Astrocyte (in vitro differentiated cells and primary cell): ENCODE data around the gene APC2. TPM values are rescaled to one million over a fixed set of nuclear protein-coding genes. Genes with fewer than 3 reads are reported as not detected.

Experiments
- DNase-seq: peaks from one replicate; pipeline ENCODE4 v3.0.0-alpha.2; 2010; ENCODE audit warnings: low read depth
- FAIRE-seq: peaks from 2 replicates; lab custom pipeline; 2011; peaks lifted over from hg19 to GRCh38; lab: Jason Lieb, UNC
- H2AFZ ChIP-seq: 2 replicates; pipeline ENCODE4 v1.6.0; 2012; ENCODE audit warnings: low read depth, low read length, inconsistent platforms
- H3K27ac ChIP-seq: 2 replicates; pipeline ENCODE4 v1.5.1; 2011; ENCODE audit warnings: low read depth, low read length, inconsistent platforms
- H3K27me3 ChIP-seq: 2 replicates; pipeline ENCODE4 v1.6.0; 2011; ENCODE audit warnings: low read length, inconsistent platforms; ENCODE audit not compliant: insufficient read depth
- H3K36me3 ChIP-seq: 2 replicates; pipeline ENCODE4 v1.5.1; 2011; ENCODE audit warnings: low read length, inconsistent platforms; ENCODE audit not compliant: insufficient read depth
- H3K4me1 ChIP-seq: 2 replicates; pipeline ENCODE4 v1.5.1; 2011; ENCODE audit warnings: low read length, inconsistent platforms; ENCODE audit not compliant: insufficient read depth
- H3K4me2 ChIP-seq: 2 replicates; pipeline ENCODE4 v1.6.0; 2012; ENCODE audit warnings: low read length, inconsistent platforms
- H3K4me3 ChIP-seq: 2 replicates; pipeline ENCODE4 v1.5.1; 2011; ENCODE audit warnings: low read depth, mild to moderate bottlenecking, low read length, inconsistent platforms; ENCODE audit not compliant: insufficient read depth
- H3K79me2 ChIP-seq: 2 replicates; pipeline ENCODE4 v1.6.0; 2012; ENCODE audit warnings: mild to moderate bottlenecking, low read length, inconsistent platforms; ENCODE audit not compliant: insufficient read depth
- H3K9ac ChIP-seq: 2 replicates; pipeline ENCODE4 v1.6.0; 2012; ENCODE audit warnings: mild to moderate bottlenecking, low read length, inconsistent platforms
- H3K9me3 ChIP-seq: 2 replicates; pipeline ENCODE4 v1.5.1; 2012; ENCODE audit warnings: low read depth, mild to moderate bottlenecking, low read length, inconsistent platforms; ENCODE audit not compliant: insufficient read depth
- H4K20me1 ChIP-seq: 2 replicates; pipeline ENCODE4 v1.6.0; 2012; ENCODE audit warnings: low read length, inconsistent platforms; ENCODE audit not compliant: insufficient read depth
- H3K27ac Mint-ChIP-seq: one replicate; pipeline ENCODE4 v1.8.0; 2021; ENCODE audit warnings: mild to moderate bottlenecking, mixed read lengths; ENCODE audit not compliant: unreplicated experiment
- H3K27me3 Mint-ChIP-seq: one replicate; pipeline ENCODE4 v1.8.0; 2021; ENCODE audit warnings: low read depth, mixed read lengths; ENCODE audit not compliant: unreplicated experiment
- H3K36me3 Mint-ChIP-seq: one replicate; pipeline ENCODE4 v1.8.0; 2021; ENCODE audit warnings: low read depth, mixed read lengths; ENCODE audit not compliant: unreplicated experiment
- H3K4me1 Mint-ChIP-seq: one replicate; pipeline ENCODE4 v1.8.0; 2021; ENCODE audit warnings: low read depth, mixed read lengths; ENCODE audit not compliant: unreplicated experiment
- H3K4me3 Mint-ChIP-seq: one replicate; pipeline ENCODE4 v1.8.0; 2021; ENCODE audit warnings: mild to moderate bottlenecking, moderate library complexity, mixed read lengths; ENCODE audit not compliant: unreplicated experiment
- H3K9me3 Mint-ChIP-seq: one replicate; pipeline ENCODE4 v1.8.0; 2021; ENCODE audit warnings: mild to moderate bottlenecking, mixed read lengths; ENCODE audit not compliant: unreplicated experiment
- CTCF ChIP-seq: IDR thresholded peaks from 2 replicates; pipeline ENCODE4 v1.5.1; 2011; ENCODE audit warnings: low read depth, mild to moderate bottlenecking, inconsistent platforms, low read length, moderate library complexity; ENCODE audit not compliant: insufficient read depth
- EZH2 ChIP-seq: IDR thresholded peaks from 2 replicates; pipeline ENCODE4 v1.6.1; 2012; ENCODE audit warnings: mild to moderate bottlenecking, low read length, inconsistent platforms; ENCODE audit not compliant: insufficient read depth
- total RNA-seq: library from RNA; stranded (reverse); gene quantifications from 2 replicates; pipeline ENCODE4 v1.2.1, GENCODE V29; 2021

The APC2 gene
- total RNA-seq, 1 donor from 2014 or later = 7.1 TPM

- Histone ChIP-seq H3K27me3 (peaks cover 18% of the 10 kb centered on the region), H4K20me1 (no peaks in the 10 kb centered on the region), H3K4me1 (no peaks in the 10 kb centered on the region), H3K4me3 (peak overlapping the region; percentile 5), H3K36me3 (no peaks in the 10 kb centered on the region), H3K27ac (no peak overlapping the region), H3K9ac (no peak overlapping the region), H3K79me2 (no peaks in the 10 kb centered on the region), H3K9me3 (no peaks in the 10 kb centered on the region), H3K4me2 (peak overlapping the region; percentile 26), H2AFZ (no peak overlapping the region)
- Mint-ChIP-seq H3K4me1 (no peaks in the 10 kb centered on the region), H3K27ac (no peak overlapping the region), H3K4me3 (no peak overlapping the region), H3K9me3 (peaks cover 8% of the 10 kb centered on the region), H3K27me3 (peaks cover 5% of the 10 kb centered on the region), H3K36me3 (peaks cover 7% of the 10 kb centered on the region)
- no peak for DNase-seq
- TF ChIP-seq CTCF = peak; percentile 32
- peak; percentile 60 for TF ChIP-seq EZH2
- FAIRE-seq = no peak
These were observed 53.4 kb downstream of the APC2 start for GRCh38 chr19:1503089-1503924.

GRCh38 chr19:1503925-1504773 is 54.2 kb downstream of the APC2 start:
- no peaks in the 10 kb centered on the region for H3K4me1 ChIP-seq
- H3K4me3 Mint-ChIP-seq = no peak overlapping the region
- H3K4me3 ChIP-seq = no peak overlapping the region
- H3K27me3 ChIP-seq = peaks cover 18% of the 10 kb centered on the region
- no peaks in the 10 kb centered on the region for H3K79me2 ChIP-seq
- H3K36me3 Mint-ChIP-seq = peaks cover 7% of the 10 kb centered on the region
- H3K27ac Mint-ChIP-seq = no peak overlapping the region
- H2AFZ ChIP-seq = no peak overlapping the region
- no peak for DNase-seq
- peaks cover 8% of the 10 kb centered on the region for H3K9me3 Mint-ChIP-seq
- peaks cover 5% of the 10 kb centered on the region for H3K9me3 ChIP-seq
- no peaks in the 10 kb centered on the region for H3K36me3 ChIP-seq
- no peak overlapping the region for H3K9ac ChIP-seq
- peaks cover 5% of the 10 kb centered on the region for H3K27me3 Mint-ChIP-seq
- no peak overlapping the region for H3K4me2 ChIP-seq
- no peak for FAIRE-seq
- TF ChIP-seq CTCF (no peak), EZH2 (no peak)
- H3K4me1 Mint-ChIP-seq = no peaks in the 10 kb centered on the region
- H4K20me1 ChIP-seq = no peaks in the 10 kb centered on the region
- H3K27ac ChIP-seq = no peak overlapping the region
